DOHH2 (cell line): Measurements from ENCODE around the gene SRF.

Source experiments
- H3F3A ChIP-seq: fragments of 200-600 bp; sonication (generic), shearing (Covaris generic); 2 replicates; pipeline ENCODE4 v1.6.0; 2016; ENCODE audit warnings: antibody characterized with exemption, mild to moderate bottlenecking; ENCODE audit not compliant: control insufficient read depth, insufficient read depth
- H3K27ac ChIP-seq: fragments of 200-600 bp; sonication (generic); 2 replicates; pipeline ENCODE4 v1.5.1; 2014; ENCODE audit warnings: low read depth, mild to moderate bottlenecking, low read length, moderate library complexity
- H3K27me3 ChIP-seq: fragments of 200-600 bp; sonication (generic); 2 replicates; pipeline ENCODE4 v1.6.1; 2014; ENCODE audit warnings: mild to moderate bottlenecking, low read length, mixed read lengths; ENCODE audit not compliant: control insufficient read depth
- H3K36me3 ChIP-seq: fragments of 200-600 bp; sonication (generic); 2 replicates; pipeline ENCODE4 v1.6.1; 2014; ENCODE audit warnings: mild to moderate bottlenecking, low read length, moderate library complexity, mixed read lengths; ENCODE audit not compliant: control insufficient read depth
- H3K4me1 ChIP-seq: fragments of 200-600 bp; sonication (generic); 2 replicates; pipeline ENCODE4 v1.6.1; 2014; ENCODE audit warnings: mild to moderate bottlenecking, low read length, mixed read lengths; ENCODE audit not compliant: control insufficient read depth
- H3K4me2 ChIP-seq: fragments of 200-600 bp; sonication (generic); 2 replicates; pipeline ENCODE4 v1.6.0; 2014; ENCODE audit warnings: mild to moderate bottlenecking, low read length, moderate library complexity
- H3K4me3 ChIP-seq: fragments of 200-600 bp; sonication (generic); 2 replicates; pipeline ENCODE4 v1.5.1; 2014; ENCODE audit warnings: mild to moderate bottlenecking, low read length, mixed read lengths
- H3K79me2 ChIP-seq: fragments of 200-600 bp; sonication (generic); 2 replicates; pipeline ENCODE4 v1.6.1; 2014; ENCODE audit warnings: mild to moderate bottlenecking, low read length, mixed read lengths; ENCODE audit not compliant: control insufficient read depth
- H3K9me2 ChIP-seq: fragments of 200-600 bp; sonication (generic); replicated peaks from 2 replicates; pipeline ENCODE4 v1.6.1; 2014; ENCODE audit warnings: mild to moderate bottlenecking, low read length, mixed read lengths; ENCODE audit not compliant: control insufficient read depth
- H3K9me3 ChIP-seq: fragments of 200-600 bp; sonication (generic); 2 replicates; pipeline ENCODE4 v1.6.1; 2014; ENCODE audit warnings: antibody characterized with exemption, low read length, mixed read lengths; ENCODE audit not compliant: control insufficient read depth, insufficient read depth
- H4K20me1 ChIP-seq: fragments of 200-600 bp; sonication (generic); 2 replicates; pipeline ENCODE4 v1.6.0; 2014; ENCODE audit warnings: low read depth, mild to moderate bottlenecking, antibody characterized with exemption, low read length, moderate library complexity; ENCODE audit not compliant: control insufficient read depth, insufficient read depth
- EZH2phosphoT487 ChIP-seq: fragments of 200-600 bp; sonication (generic); IDR thresholded peaks from 2 replicates; pipeline ENCODE4 v1.6.1; 2017; ENCODE audit warnings: borderline replicate concordance, mild to moderate bottlenecking, antibody characterized with exemption, low read length, moderate library complexity, mixed read lengths
- TF ChIP-seq, protein P1 (sequence below): fragments of 200-600 bp; sonication (generic); IDR thresholded peaks from one replicate; pipeline ENCODE4 v1.5.1; 2014; ENCODE audit warnings: antibody characterized with exemption, mild to moderate bottlenecking, low read depth, low read length; ENCODE audit not compliant: poor library complexity, severe bottlenecking

Gene SRF

DNA sequence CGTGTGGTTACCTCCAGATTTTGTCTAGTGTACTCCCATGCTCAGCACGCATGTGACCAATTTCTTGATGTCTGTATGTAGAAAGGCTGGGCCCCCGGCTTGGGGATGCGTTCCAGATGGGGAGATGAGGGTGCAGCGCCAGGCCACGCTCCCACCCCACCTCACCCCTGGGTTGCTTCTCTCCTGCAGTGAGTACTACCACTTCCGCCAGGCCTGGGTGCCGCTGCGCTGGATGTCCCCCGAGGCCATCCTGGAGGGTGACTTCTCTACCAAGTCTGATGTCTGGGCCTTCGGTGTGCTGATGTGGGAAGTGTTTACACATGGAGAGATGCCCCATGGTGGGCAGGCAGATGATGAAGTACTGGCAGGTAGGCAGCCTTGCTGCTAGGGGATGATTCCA, 11.5 kb upstream of the SRF start:
- H3K4me2 ChIP-seq, result no peak overlapping the region
- H3F3A ChIP-seq, result no peaks in the 10 kb centered on the region
- H3K9me3 ChIP-seq, result no peaks in the 10 kb centered on the region
- H3K9me2 ChIP-seq, result no peaks in the 10 kb centered on the region
- TF ChIP-seq, protein P1, sequence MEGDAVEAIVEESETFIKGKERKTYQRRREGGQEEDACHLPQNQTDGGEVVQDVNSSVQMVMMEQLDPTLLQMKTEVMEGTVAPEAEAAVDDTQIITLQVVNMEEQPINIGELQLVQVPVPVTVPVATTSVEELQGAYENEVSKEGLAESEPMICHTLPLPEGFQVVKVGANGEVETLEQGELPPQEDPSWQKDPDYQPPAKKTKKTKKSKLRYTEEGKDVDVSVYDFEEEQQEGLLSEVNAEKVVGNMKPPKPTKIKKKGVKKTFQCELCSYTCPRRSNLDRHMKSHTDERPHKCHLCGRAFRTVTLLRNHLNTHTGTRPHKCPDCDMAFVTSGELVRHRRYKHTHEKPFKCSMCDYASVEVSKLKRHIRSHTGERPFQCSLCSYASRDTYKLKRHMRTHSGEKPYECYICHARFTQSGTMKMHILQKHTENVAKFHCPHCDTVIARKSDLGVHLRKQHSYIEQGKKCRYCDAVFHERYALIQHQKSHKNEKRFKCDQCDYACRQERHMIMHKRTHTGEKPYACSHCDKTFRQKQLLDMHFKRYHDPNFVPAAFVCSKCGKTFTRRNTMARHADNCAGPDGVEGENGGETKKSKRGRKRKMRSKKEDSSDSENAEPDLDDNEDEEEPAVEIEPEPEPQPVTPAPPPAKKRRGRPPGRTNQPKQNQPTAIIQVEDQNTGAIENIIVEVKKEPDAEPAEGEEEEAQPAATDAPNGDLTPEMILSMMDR, result no peak
- TF ChIP-seq EZH2phosphoT487, result no peak
- H3K4me3 ChIP-seq, result no peak overlapping the region
- no peaks in the 10 kb centered on the region for H4K20me1 ChIP-seq
- no peaks in the 10 kb centered on the region for H3K36me3 ChIP-seq
- H3K27me3 ChIP-seq, result no peaks in the 10 kb centered on the region
- H3K79me2 ChIP-seq, result no peaks in the 10 kb centered on the region
- no peaks in the 10 kb centered on the region for H3K4me1 ChIP-seq
- no peak overlapping the region for H3K27ac ChIP-seq

DNA sequence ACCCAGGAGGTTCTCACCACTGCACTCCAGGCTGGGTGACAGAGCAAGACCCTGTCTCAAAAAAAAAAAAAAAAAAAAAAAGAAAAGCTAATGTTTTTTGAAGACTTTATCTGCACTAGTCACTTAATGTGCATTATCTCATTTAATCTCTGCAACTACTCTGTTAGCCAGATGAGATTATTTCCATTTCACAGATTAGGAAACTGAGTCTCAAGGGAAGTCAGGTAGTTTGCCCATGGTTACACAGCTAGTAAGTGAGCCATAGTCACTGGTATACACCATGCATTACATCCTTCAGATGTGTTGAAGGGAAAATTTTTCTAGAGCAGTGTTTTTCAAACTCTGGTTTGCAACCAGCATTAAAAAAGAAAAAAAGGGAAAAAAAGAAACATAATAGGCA, 7.2 kb upstream of the SRF start:
- no peaks in the 10 kb centered on the region for H3K36me3 ChIP-seq
- no peaks in the 10 kb centered on the region for H3K27me3 ChIP-seq
- 0 out of 2 replicates have a peak, but pooled peaks cover 2% of the 10 kb centered on the region for H3F3A ChIP-seq
- H3K4me2 ChIP-seq, result no peak overlapping the region
- H3K79me2 ChIP-seq, result no peaks in the 10 kb centered on the region
- no peaks in the 10 kb centered on the region for H3K4me1 ChIP-seq
- no peak overlapping the region for H3K27ac ChIP-seq
- H4K20me1 ChIP-seq, result no peaks in the 10 kb centered on the region
- H3K9me2 ChIP-seq, result no peaks in the 10 kb centered on the region
- TF ChIP-seq EZH2phosphoT487, result no peak
- TF ChIP-seq, protein P1, result no peak
- H3K4me3 ChIP-seq, result no peak overlapping the region
- H3K9me3 ChIP-seq, result no peaks in the 10 kb centered on the region

DNA sequence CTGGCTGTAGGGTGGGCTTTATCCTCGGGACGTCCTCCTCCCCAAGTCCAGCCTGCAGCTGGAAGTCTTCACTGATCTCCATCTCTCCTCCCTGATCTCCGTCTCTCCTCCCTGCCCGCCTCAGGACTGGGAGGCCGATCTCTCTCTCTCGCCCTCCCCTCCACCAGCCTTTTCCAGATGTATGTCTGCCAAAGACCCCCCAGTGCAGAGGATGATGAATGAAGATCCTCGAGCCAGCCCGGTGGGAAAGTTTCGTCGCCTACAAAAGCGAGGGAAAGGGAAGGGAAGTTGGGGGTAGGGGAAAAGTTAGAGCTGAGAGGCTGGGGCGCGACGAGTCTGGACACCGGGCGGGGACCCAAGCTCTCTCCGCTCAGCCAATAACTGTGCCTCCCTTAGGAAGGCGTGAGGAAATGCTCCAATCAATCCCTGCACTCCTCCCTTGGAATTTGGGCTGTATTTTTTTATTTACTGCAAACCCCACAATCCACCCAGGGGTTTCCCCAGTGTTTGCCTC, 595 bp upstream of the SRF start:
- H3K79me2 ChIP-seq, result peaks cover 37% of the 10 kb centered on the region
- peaks cover 32% of the 10 kb centered on the region for H3K36me3 ChIP-seq
- H3K9me3 ChIP-seq, result no peaks in the 10 kb centered on the region
- H3F3A ChIP-seq, result peaks cover 14% of the 10 kb centered on the region
- H3K4me2 ChIP-seq, result peak overlapping the region; percentile 71
- peaks cover 24% of the 10 kb centered on the region for H4K20me1 ChIP-seq
- H3K27me3 ChIP-seq, result no peaks in the 10 kb centered on the region
- H3K4me3 ChIP-seq, result peak overlapping the region; percentile 85
- TF ChIP-seq, protein P1, result no peak
- TF ChIP-seq EZH2phosphoT487, result no peak
- peaks cover 32% of the 10 kb centered on the region for H3K4me1 ChIP-seq
- H3K27ac ChIP-seq, result peak overlapping the region; percentile 23
- no peaks in the 10 kb centered on the region for H3K9me2 ChIP-seq

DNA sequence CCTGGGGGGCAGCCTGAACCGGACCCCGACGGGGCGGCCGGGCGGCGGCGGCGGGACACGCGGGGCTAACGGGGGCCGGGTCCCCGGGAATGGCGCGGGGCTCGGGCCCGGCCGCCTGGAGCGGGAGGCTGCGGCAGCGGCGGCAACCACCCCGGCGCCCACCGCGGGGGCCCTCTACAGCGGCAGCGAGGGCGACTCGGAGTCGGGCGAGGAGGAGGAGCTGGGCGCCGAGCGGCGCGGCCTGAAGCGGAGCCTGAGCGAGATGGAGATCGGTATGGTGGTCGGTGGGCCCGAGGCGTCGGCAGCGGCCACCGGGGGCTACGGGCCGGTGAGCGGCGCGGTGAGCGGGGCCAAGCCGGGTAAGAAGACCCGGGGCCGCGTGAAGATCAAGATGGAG, 636 bp downstream of the SRF start:
- TF ChIP-seq, protein P1, result no peak
- no peak for TF ChIP-seq EZH2phosphoT487

More for the DNA sequence above, 636 bp downstream of the SRF start:
- H3K9me2 ChIP-seq, result no peaks in the 10 kb centered on the region
- H3F3A ChIP-seq, result peaks cover 14% of the 10 kb centered on the region
- H4K20me1 ChIP-seq, result peaks cover 28% of the 10 kb centered on the region
- H3K9me3 ChIP-seq, result no peaks in the 10 kb centered on the region
- H3K4me3 ChIP-seq, result peak overlapping the region; percentile 85
- peaks cover 32% of the 10 kb centered on the region for H3K4me1 ChIP-seq
- H3K27me3 ChIP-seq, result no peaks in the 10 kb centered on the region
- H3K79me2 ChIP-seq, result peaks cover 50% of the 10 kb centered on the region
- H3K4me2 ChIP-seq, result peak overlapping the region; percentile 74
- peaks cover 44% of the 10 kb centered on the region for H3K36me3 ChIP-seq
- H3K27ac ChIP-seq, result peak overlapping the region; percentile 46
